Muscle layer of colon (tissue), 2 donors: ENCODE results near the gene PDCD4.

ENCODE experiments used
- H3K27ac ChIP-seq: one replicate; pipeline ENCODE4 v1.7.0; 2013; ENCODE audit warnings: low read depth, mild to moderate bottlenecking, low read length, moderate library complexity
- H3K27me3 ChIP-seq, 2 donors: one replicate each; pipeline ENCODE4 v1.7.0; 2013; ENCODE audit warnings: low read length in 2 of 2, mild to moderate bottlenecking in 2 of 2; ENCODE audit not compliant: insufficient read depth in 2 of 2, control insufficient read depth in 1 of 2
- H3K36me3 ChIP-seq: one replicate; pipeline ENCODE4 v1.7.0; 2013; ENCODE audit warnings: mild to moderate bottlenecking, low read length; ENCODE audit not compliant: insufficient read depth
- H3K4me1 ChIP-seq: one replicate; pipeline ENCODE4 v1.7.0; 2013; ENCODE audit warnings: mild to moderate bottlenecking, low read length; ENCODE audit not compliant: insufficient read depth
- H3K4me3 ChIP-seq, 2 donors: one replicate each; pipeline ENCODE4 v1.7.0; 2013; ENCODE audit warnings: low read length in 2 of 2, low read depth in 1 of 2, mild to moderate bottlenecking in 1 of 2, moderate library complexity in 1 of 2
- H3K9ac ChIP-seq: one replicate; pipeline ENCODE4 v1.7.0; 2013; ENCODE audit warnings: low read length
- H3K9me3 ChIP-seq: one replicate; pipeline ENCODE4 v1.7.0; 2013; ENCODE audit warnings: mild to moderate bottlenecking, low read length
- donor health status: abdominal sarcoma.
- donor health status: Adenocarcinoma of cecum.

PDCD4 gene

GRCh38 chr10:110876000-110876399 is 4.3 kb downstream of the PDCD4 start:
- Histone ChIP-seq H3K27me3 (no peaks in the 10 kb centered on the region), H3K9me3 (no peaks in the 10 kb centered on the region), H3K36me3 (no peaks in the 10 kb centered on the region), H3K27ac (no peak overlapping the region), H3K4me3 (no peak overlapping the region), H3K4me1 (peaks cover 21% of the 10 kb centered on the region), H3K9ac (no peak overlapping the region)

GRCh38 chr10:110876788-110877187 is 5.1 kb downstream of the PDCD4 start:
- Histone ChIP-seq H3K4me3 (no peak overlapping the region), H3K36me3 (no peaks in the 10 kb centered on the region), H3K9ac (no peak overlapping the region), H3K27me3 (no peaks in the 10 kb centered on the region), H3K27ac (no peak overlapping the region), H3K4me1 (peaks cover 20% of the 10 kb centered on the region), H3K9me3 (no peaks in the 10 kb centered on the region)

- Histone ChIP-seq H3K4me1 (peaks cover 20% of the 10 kb centered on the region), H3K4me3 (no peak overlapping the region), H3K36me3 (peaks cover 10% of the 10 kb centered on the region), H3K27ac (no peak overlapping the region), H3K9ac (no peak overlapping the region), H3K27me3 (no peaks in the 10 kb centered on the region), H3K9me3 (no peaks in the 10 kb centered on the region)
Measured at GRCh38 chr10:110880012-110880411, 8.3 kb downstream of the PDCD4 start.

- Histone ChIP-seq H3K36me3 (peaks cover 10% of the 10 kb centered on the region), H3K27ac (no peak overlapping the region), H3K9ac (no peak overlapping the region), H3K9me3 (no peaks in the 10 kb centered on the region), H3K4me1 (peaks cover 24% of the 10 kb centered on the region), H3K4me3 (no peak overlapping the region), H3K27me3 (no peaks in the 10 kb centered on the region)
Measured at GRCh38 chr10:110881247-110881646, 9.5 kb downstream of the PDCD4 start.

- H3K9me3 ChIP-seq = no peaks in the 10 kb centered on the region
- no peaks in the 10 kb centered on the region for H3K27me3 ChIP-seq
- H3K4me3 ChIP-seq = no peak overlapping the region
- peaks cover 10% of the 10 kb centered on the region for H3K36me3 ChIP-seq
- no peak overlapping the region for H3K27ac ChIP-seq
- H3K4me1 ChIP-seq = peaks cover 29% of the 10 kb centered on the region
- H3K9ac ChIP-seq = no peak overlapping the region
Measured at GRCh38 chr10:110881905-110882304, 10.2 kb downstream of the PDCD4 start.

GRCh38 chr10:110883924-110884323 is 12.2 kb downstream of the PDCD4 start:
- peaks cover 17% of the 10 kb centered on the region for H3K36me3 ChIP-seq
- no peak overlapping the region for H3K9ac ChIP-seq
- H3K4me1 ChIP-seq = peaks cover 29% of the 10 kb centered on the region

GRCh38 chr10:110885932-110886674 is 14.4 kb downstream of the PDCD4 start:
- peaks cover 12% of the 10 kb centered on the region for H3K4me1 ChIP-seq

More at GRCh38 chr10:110883924-110884323, 12.2 kb downstream of the PDCD4 start:
- Histone ChIP-seq H3K9me3 (no peaks in the 10 kb centered on the region), H3K4me3 (no peak overlapping the region), H3K27ac (peak overlapping the region; percentile 59), H3K27me3 (no peaks in the 10 kb centered on the region)

GRCh38 chr10:110887560-110887959 is 15.8 kb downstream of the PDCD4 start:
- Histone ChIP-seq H3K9ac (no peak overlapping the region), H3K27ac (no peak overlapping the region), H3K27me3 (no peaks in the 10 kb centered on the region), H3K36me3 (peaks cover 34% of the 10 kb centered on the region), H3K4me3 (no peak overlapping the region), H3K9me3 (no peaks in the 10 kb centered on the region), H3K4me1 (peaks cover 12% of the 10 kb centered on the region)

More at GRCh38 chr10:110885932-110886674, 14.4 kb downstream of the PDCD4 start:
- H3K27ac ChIP-seq = peak overlapping the region; percentile 61
- H3K9me3 ChIP-seq = no peaks in the 10 kb centered on the region
- peaks cover 28% of the 10 kb centered on the region for H3K36me3 ChIP-seq
- H3K9ac ChIP-seq = no peak overlapping the region
- no peaks in the 10 kb centered on the region for H3K27me3 ChIP-seq
- H3K4me3 ChIP-seq = peak overlapping the region in 1 of 2 donors; percentile 15

GRCh38 chr10:110892602-110893288 is 21.0 kb downstream of the PDCD4 start:
- H3K27me3 ChIP-seq = no peaks in the 10 kb centered on the region
- H3K9me3 ChIP-seq = no peaks in the 10 kb centered on the region
- H3K4me1 ChIP-seq = peaks cover 18% of the 10 kb centered on the region
- no peak overlapping the region for H3K9ac ChIP-seq
- peak overlapping the region; percentile 13 for H3K27ac ChIP-seq
- no peak overlapping the region for H3K4me3 ChIP-seq
- peaks cover 39% of the 10 kb centered on the region for H3K36me3 ChIP-seq

- H3K36me3 ChIP-seq = peaks cover 38% of the 10 kb centered on the region
- H3K27ac ChIP-seq = no peak overlapping the region
Measured at GRCh38 chr10:110893559-110894179, 21.9 kb downstream of the PDCD4 start.

GRCh38 chr10:110897184-110897583 is 25.5 kb downstream of the PDCD4 start:
- H3K9ac ChIP-seq = no peak overlapping the region

More at GRCh38 chr10:110893559-110894179, 21.9 kb downstream of the PDCD4 start:
- Histone ChIP-seq H3K9ac (no peak overlapping the region), H3K4me3 (no peak overlapping the region), H3K4me1 (peaks cover 18% of the 10 kb centered on the region), H3K27me3 (no peaks in the 10 kb centered on the region), H3K9me3 (no peaks in the 10 kb centered on the region)

More at GRCh38 chr10:110897184-110897583, 25.5 kb downstream of the PDCD4 start:
- H3K27ac ChIP-seq = peak overlapping the region; percentile 45
- no peaks in the 10 kb centered on the region for H3K27me3 ChIP-seq
- H3K4me1 ChIP-seq = peaks cover 20% of the 10 kb centered on the region
- H3K4me3 ChIP-seq = no peak overlapping the region
- H3K36me3 ChIP-seq = peaks cover 28% of the 10 kb centered on the region
- H3K9me3 ChIP-seq = no peaks in the 10 kb centered on the region
